ENCODE results near the gene SLIT1.

SLIT1 gene

DNA sequence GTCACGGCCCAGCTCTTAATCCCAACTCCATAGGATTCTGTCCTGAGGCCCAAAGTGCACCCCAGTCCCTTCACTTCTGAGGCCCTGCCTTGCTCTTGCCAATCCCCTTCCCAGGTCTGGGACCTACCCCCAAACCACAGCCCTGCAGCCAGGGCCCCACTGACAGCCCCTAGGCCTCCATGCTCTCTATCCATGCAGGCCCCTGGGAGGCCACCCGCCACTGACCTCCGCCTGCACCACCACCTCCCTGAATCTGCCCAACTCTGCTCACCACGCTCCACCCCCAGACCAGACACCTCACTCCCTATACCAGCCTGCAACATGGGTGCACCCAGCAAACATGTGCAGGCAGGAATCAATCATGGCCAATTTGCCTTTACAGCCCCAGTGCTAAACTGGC lies 10.2 kb downstream of the SLIT1 start:
- H3K4me3 ChIP-seq (ENCODE audit: low read length), result no peak overlapping the region
- TF ChIP-seq, protein P1, sequence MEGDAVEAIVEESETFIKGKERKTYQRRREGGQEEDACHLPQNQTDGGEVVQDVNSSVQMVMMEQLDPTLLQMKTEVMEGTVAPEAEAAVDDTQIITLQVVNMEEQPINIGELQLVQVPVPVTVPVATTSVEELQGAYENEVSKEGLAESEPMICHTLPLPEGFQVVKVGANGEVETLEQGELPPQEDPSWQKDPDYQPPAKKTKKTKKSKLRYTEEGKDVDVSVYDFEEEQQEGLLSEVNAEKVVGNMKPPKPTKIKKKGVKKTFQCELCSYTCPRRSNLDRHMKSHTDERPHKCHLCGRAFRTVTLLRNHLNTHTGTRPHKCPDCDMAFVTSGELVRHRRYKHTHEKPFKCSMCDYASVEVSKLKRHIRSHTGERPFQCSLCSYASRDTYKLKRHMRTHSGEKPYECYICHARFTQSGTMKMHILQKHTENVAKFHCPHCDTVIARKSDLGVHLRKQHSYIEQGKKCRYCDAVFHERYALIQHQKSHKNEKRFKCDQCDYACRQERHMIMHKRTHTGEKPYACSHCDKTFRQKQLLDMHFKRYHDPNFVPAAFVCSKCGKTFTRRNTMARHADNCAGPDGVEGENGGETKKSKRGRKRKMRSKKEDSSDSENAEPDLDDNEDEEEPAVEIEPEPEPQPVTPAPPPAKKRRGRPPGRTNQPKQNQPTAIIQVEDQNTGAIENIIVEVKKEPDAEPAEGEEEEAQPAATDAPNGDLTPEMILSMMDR (conservative IDR thresholded peaks at IDR 0.05; ENCODE audit: low read length), result no peak
- DNase-seq (ENCODE audit: low read depth), result no peak

DNA sequence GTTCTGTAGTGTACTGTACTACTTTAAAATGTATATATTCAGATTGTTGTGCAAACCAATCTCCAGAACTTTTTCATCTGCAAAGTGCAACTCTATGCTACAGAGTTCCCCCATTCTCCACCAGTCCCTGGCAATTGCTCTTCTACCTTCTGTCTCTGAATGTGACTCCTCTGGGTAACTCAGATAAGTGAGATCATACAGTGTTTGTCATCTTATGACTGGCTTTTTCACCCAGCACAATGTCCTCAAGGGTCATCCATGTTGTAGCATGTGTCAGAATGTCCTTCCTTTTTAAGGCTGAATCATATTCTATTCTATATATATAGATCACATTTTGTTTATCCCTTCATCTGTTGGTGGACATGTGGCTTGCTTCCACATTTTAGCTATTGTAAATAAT lies 10.8 kb downstream of the SLIT1 start:
- no peak overlapping the region for H3K4me3 ChIP-seq (ENCODE audit: low read length)
- TF ChIP-seq, protein P1 (conservative IDR thresholded peaks at IDR 0.05; ENCODE audit: low read length), result no peak
- no peak for DNase-seq (ENCODE audit: low read depth)

DNA sequence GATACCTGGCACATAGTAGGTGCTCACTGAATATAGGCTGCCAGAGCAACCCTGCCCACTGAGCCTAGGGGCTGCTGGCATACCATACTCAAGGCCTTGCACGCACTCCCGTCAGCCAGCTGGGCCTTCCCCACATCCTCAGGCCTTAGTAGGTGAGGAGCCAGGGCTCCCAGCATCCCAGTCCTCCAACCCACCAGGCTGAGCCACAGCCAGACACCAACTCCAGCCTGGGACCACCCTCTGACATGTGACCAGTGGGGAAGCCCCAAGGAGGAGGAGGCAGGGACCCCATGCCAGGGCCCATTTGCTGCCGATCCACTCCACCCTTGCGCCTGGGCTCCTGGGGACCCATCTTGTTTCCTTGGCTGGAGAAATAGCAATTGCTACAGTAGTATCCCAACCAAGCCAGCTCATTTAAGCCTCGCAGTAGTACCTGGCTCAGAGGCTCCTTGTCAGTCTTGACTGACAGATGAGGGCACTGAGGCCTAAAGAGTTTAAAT lies 11.4 kb downstream of the SLIT1 start:
- H3K4me3 ChIP-seq (ENCODE audit: low read length), result no peak overlapping the region
- no peak for DNase-seq (ENCODE audit: low read depth)
- TF ChIP-seq, protein P1 (conservative IDR thresholded peaks at IDR 0.05; ENCODE audit: low read length), result no peak

DNA sequence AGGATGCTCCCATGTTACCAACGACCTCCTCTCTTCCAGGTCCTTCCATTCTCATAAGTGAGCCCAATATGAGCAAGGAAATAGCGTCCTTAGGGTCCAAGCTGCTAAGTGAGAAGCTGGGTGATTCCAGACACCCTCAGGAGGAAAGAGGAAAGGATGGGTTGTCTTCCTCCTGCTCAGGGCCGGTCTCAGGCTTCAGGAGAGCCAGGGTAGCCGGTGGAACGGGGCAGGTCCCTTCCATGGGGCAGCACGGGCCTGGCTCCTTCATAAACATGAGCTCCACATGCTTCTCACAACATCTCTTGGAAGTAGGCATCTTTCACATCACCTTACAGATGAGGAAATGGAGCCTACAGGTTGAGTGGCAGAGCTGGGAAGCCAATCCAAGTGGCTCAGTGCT lies 12.7 kb downstream of the SLIT1 start:
- DNase-seq (ENCODE audit: low read depth), result no peak
- TF ChIP-seq, protein P1 (conservative IDR thresholded peaks at IDR 0.05; ENCODE audit: low read length), result no peak

DNA sequence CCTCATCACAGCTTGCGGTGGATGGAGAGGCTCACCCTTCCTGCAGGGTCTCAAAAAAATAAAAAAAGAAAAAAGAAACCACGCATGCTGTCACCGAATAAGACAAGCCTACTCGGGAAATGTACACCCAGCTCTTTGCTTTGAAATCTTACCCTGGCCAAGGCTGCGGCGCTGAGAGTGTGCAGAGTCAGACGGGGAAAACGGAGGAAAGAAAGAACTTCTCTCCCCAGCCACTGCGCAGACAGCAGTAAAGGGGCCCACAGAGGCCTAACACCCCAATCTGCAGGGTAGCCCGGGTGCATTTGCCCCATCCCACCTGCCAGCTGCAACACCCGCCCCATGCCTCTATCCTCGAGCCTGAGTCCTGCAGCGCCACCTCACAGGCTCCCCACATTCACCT lies 14.8 kb downstream of the SLIT1 start:
- TF ChIP-seq, protein P1 (conservative IDR thresholded peaks at IDR 0.05; ENCODE audit: low read length), result no peak
- no peak overlapping the region for H3K4me3 ChIP-seq (ENCODE audit: low read length)
- no peak for DNase-seq (ENCODE audit: low read depth)

More for the DNA sequence above, 12.7 kb downstream of the SLIT1 start:
- H3K4me3 ChIP-seq (ENCODE audit: low read length), result no peak overlapping the region

DNA sequence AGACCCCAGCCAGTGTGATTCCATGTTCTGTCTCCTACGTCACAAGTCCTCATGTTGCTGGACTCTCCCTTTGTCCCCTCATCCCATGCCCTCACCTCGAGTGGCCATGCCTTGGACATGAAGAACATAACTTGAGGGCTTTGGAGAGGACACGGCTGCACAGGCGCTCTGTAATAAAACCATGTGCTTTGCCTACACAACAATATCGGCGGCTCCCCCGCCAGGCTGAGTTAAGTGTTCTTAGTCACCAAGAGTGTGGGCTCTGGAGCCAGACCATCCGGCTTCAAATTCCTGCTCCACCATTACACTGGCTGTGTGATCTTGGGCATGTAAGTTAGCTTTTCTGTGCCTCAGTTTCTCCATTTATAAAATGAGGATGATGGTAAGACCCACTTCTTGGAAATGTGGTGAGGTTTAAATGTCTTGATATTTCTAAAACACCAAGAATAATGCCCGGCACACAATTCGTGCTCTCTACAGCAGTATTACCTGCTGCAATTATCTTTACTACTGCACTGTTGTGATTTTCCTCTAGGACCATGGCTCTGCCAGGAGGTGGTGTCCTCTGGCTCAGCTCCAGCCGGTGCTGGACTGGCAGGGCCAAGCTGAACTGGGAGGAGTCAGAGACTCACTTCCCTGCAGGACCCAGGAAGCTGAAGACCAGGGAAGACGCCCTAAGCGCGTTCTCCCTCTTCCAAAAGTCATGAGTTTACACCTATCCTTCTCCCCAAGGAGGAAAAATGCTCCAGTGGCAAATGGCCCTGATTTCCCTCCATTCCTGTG lies 15.7 kb downstream of the SLIT1 start:
- H3K4me3 ChIP-seq (ENCODE audit: low read length), result no peak overlapping the region
- TF ChIP-seq, protein P1 (conservative IDR thresholded peaks at IDR 0.05; ENCODE audit: low read length), result no peak
- no peak for DNase-seq (ENCODE audit: low read depth)

DNA sequence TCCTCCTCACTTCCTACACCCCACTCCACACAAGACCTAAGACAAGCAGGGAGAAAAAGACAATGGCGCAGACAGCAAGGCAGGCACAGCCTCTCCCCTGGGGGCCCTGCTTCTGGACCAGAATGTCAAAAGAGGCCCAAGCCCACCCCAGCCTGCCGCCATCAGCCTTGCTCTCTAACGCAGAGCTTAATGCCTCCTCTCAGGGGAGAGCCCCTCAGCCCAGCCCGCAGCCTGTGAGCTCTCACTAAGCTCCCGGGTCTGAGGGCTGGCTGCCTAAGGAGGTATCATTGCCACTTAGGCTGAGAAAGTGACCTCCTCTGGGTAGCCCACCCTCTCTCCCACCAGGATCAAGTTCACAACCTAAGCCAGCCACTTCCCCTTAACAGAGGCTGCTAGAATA lies 16.7 kb downstream of the SLIT1 start:
- no peak for DNase-seq (ENCODE audit: low read depth)
- H3K4me3 ChIP-seq (ENCODE audit: low read length), result no peak overlapping the region
- TF ChIP-seq, protein P1 (conservative IDR thresholded peaks at IDR 0.05; ENCODE audit: low read length), result no peak
